SK-N-SH (cell line): ENCODE results near the gene ASB15. TPM values are rescaled to one million over a fixed set of nuclear protein-coding genes. Genes with fewer than 3 reads are reported as not detected.

Source experiments
- CTCF ChIA-PET: fragments of 300-600, 350-600 bp; formaldehyde crosslinking; extraction: SDS; loops from one replicate; lab custom pipeline; 2021; lab: Yijun Ruan, JAX
- POLR2A ChIA-PET: fragments of 350-600 bp; sonication (Branson Sonifier 250); formaldehyde crosslinking; extraction: SDS; loops from one replicate; lab custom pipeline; 2020; ENCODE audit warnings: antibody characterized with exemption, inconsistent platforms; lab: Yijun Ruan, JAX
- DNase-seq: peaks from one replicate; pipeline ENCODE4 v3.0.0; 2012
- H2AFZ ChIP-seq: fragments of 200-600 bp; sonication (generic); 2 replicates; pipeline ENCODE4 v1.8.1; 2016; ENCODE audit warnings: antibody characterized with exemption, mild to moderate bottlenecking, low read depth
- H3F3A ChIP-seq: fragments of 200-600 bp; sonication (generic); replicated peaks from 2 replicates; pipeline ENCODE3; 2016; ENCODE audit warnings: antibody characterized with exemption, mild to moderate bottlenecking; ENCODE audit not compliant: insufficient read depth
- H3K27ac ChIP-seq, 2 experiments: fragments of 200-500 bp in 1 of 2; fragments of 200-600 bp in 1 of 2; sonication (Bioruptor generic) in 1 of 2; sonication (generic), shearing (Covaris generic) in 1 of 2; 2 replicates each; pipeline versions ENCODE4 v1.5.1 to v1.6.1; 2014 to 2016; ENCODE audit warnings: low read depth in 2 of 2, inconsistent platforms in 1 of 2, low read length in 1 of 2, mild to moderate bottlenecking in 1 of 2, mixed read lengths in 1 of 2
- H3K27me3 ChIP-seq: fragments of 200-600 bp; sonication (generic), shearing (Covaris generic); 2 replicates; pipeline ENCODE4 v1.6.1; 2016; ENCODE audit warnings: mixed run types; ENCODE audit not compliant: insufficient read depth
- H3K36me3 ChIP-seq, 2 experiments: fragments of 200-500 bp in 1 of 2; fragments of 200-600 bp in 1 of 2; sonication (Bioruptor generic) in 1 of 2; sonication (generic) in 1 of 2; replicated peaks in 1 of 2; 2 replicates each; pipeline versions ENCODE3 to v1.5.1; 2014 to 2016; ENCODE audit warnings: low read length in 1 of 2, mild to moderate bottlenecking in 1 of 2; ENCODE audit not compliant: insufficient read depth in 2 of 2, control insufficient read depth in 1 of 2
- H3K4me1 ChIP-seq, 2 experiments: fragments of 200-500 bp in 1 of 2; fragments of 200-600 bp in 1 of 2; sonication (Bioruptor generic) in 1 of 2; sonication (generic), shearing (Covaris generic) in 1 of 2; 2 replicates each; pipeline versions ENCODE4 v1.5.1 to v1.6.1; 2014 to 2016; ENCODE audit warnings: low read depth in 1 of 2, low read length in 1 of 2, mixed run types in 1 of 2; ENCODE audit not compliant: insufficient read depth in 2 of 2, control insufficient read depth in 1 of 2
- H3K4me2 ChIP-seq: fragments of 200-600 bp; sonication (generic), shearing (Covaris generic); 2 replicates; pipeline ENCODE4 v1.6.1; 2017; ENCODE audit warnings: mixed run types
- H3K4me3 ChIP-seq, 2 experiments: fragments of 200-500 bp in 1 of 2; fragments of 200-600 bp in 1 of 2; sonication (Bioruptor generic) in 1 of 2; sonication (generic), shearing (Covaris generic) in 1 of 2; 2 replicates each; pipeline versions ENCODE4 v1.5.1 to v1.8.1; 2014 to 2016; ENCODE audit warnings: low read depth in 2 of 2, inconsistent platforms in 1 of 2, low read length in 1 of 2, mild to moderate bottlenecking in 1 of 2, mixed read lengths in 1 of 2, moderate library complexity in 1 of 2
- H3K79me2 ChIP-seq: fragments of 200-600 bp; sonication (generic); 2 replicates; pipeline ENCODE4 v1.8.1; 2017; ENCODE audit warnings: mild to moderate bottlenecking; ENCODE audit not compliant: insufficient read depth
- H3K9ac ChIP-seq: fragments of 200-600 bp; sonication (generic); 2 replicates; pipeline ENCODE4 v1.6.1; 2017; ENCODE audit warnings: mixed run types
- H3K9me2 ChIP-seq: fragments of 200-600 bp; sonication (generic); 2 replicates; pipeline ENCODE4 v1.6.1; 2017; ENCODE audit warnings: mixed run types
- H3K9me3 ChIP-seq: fragments of 200-600 bp; sonication (generic); 2 replicates; pipeline ENCODE4 v1.6.1; 2017; ENCODE audit warnings: mixed run types, mild to moderate bottlenecking, moderate library complexity
- H4K20me1 ChIP-seq: fragments of 200-600 bp; sonication (generic); 2 replicates; pipeline ENCODE4 v1.6.1; 2017; ENCODE audit warnings: mild to moderate bottlenecking, mixed run types; ENCODE audit not compliant: insufficient read depth
- CHD2 ChIP-seq: fragments of 150-350 bp; IDR thresholded peaks from 2 replicates; pipeline ENCODE4 v1.6.1; 2018; ENCODE audit warnings: low read length; ENCODE audit not compliant: partially characterized antibody
- ELF1 ChIP-seq: IDR thresholded peaks from 2 replicates; pipeline ENCODE4 v1.4.0; 2012
- FOSL2 ChIP-seq: IDR thresholded peaks from 2 replicates; pipeline ENCODE4 v1.4.0; 2012; ENCODE audit warnings: low read depth, mild to moderate bottlenecking, moderate library complexity, borderline replicate concordance
- FOXM1 ChIP-seq: IDR thresholded peaks from 2 replicates; pipeline ENCODE4 v1.4.0; 2012; ENCODE audit warnings: low read depth, mild to moderate bottlenecking
- IRF3 ChIP-seq: fragments of 150-350 bp; IDR thresholded peaks from 2 replicates; pipeline ENCODE4 v1.6.1; 2016; ENCODE audit warnings: mild to moderate bottlenecking, low read depth, low read length
- JUND ChIP-seq: IDR thresholded peaks from 2 replicates; pipeline ENCODE4 v1.4.0; 2012
- MAX ChIP-seq: IDR thresholded peaks from 2 replicates; pipeline ENCODE4 v1.4.0; 2012; ENCODE audit warnings: low read depth
- MEF2A ChIP-seq: IDR thresholded peaks from 2 replicates; pipeline ENCODE4 v1.4.0; 2012; ENCODE audit warnings: low read depth, borderline replicate concordance
- MXI1 ChIP-seq: IDR thresholded peaks from 2 replicates; pipeline ENCODE4 v1.6.1; 2012; ENCODE audit warnings: mild to moderate bottlenecking, low read depth, low read length, improper control_type of control experiment
- RAD21 ChIP-seq: IDR thresholded peaks from 2 replicates; pipeline ENCODE4 v1.6.1; 2012; ENCODE audit warnings: mild to moderate bottlenecking, low read length
- REST ChIP-seq: IDR thresholded peaks from 2 replicates; pipeline ENCODE4 v1.6.1; 2012; ENCODE audit warnings: mild to moderate bottlenecking, low read depth, low read length, moderate library complexity
- RXRA ChIP-seq: IDR thresholded peaks from 2 replicates; pipeline ENCODE4 v1.4.0; 2012; ENCODE audit warnings: low read depth, mild to moderate bottlenecking, borderline replicate concordance
- SIN3A ChIP-seq: IDR thresholded peaks from 2 replicates; pipeline ENCODE4 v1.6.1; 2012; ENCODE audit warnings: low read depth, mild to moderate bottlenecking, low read length, moderate library complexity, borderline replicate concordance
- SMC3 ChIP-seq: IDR thresholded peaks from 2 replicates; pipeline ENCODE4 v1.6.1; 2012; ENCODE audit warnings: low read depth, low read length, improper control_type of control experiment
- TAF1 ChIP-seq: IDR thresholded peaks from 2 replicates; pipeline ENCODE4 v1.6.1; 2012; ENCODE audit warnings: low read depth, mild to moderate bottlenecking, low read length, moderate library complexity, borderline replicate concordance
- TEAD4 ChIP-seq: IDR thresholded peaks from 2 replicates; pipeline ENCODE4 v1.4.0; 2012; ENCODE audit warnings: mild to moderate bottlenecking, borderline replicate concordance; ENCODE audit not compliant: insufficient read depth
- YY1 ChIP-seq: IDR thresholded peaks from 2 replicates; pipeline ENCODE4 v1.4.0; 2012; ENCODE audit warnings: low read depth, mild to moderate bottlenecking
- ZBTB33 ChIP-seq: IDR thresholded peaks from 2 replicates; pipeline ENCODE4 v1.4.0; 2012; ENCODE audit warnings: low read depth, borderline replicate concordance
- WGBS: methylation state at CpG from one replicate; pipeline ENCODE4 v1.1.6; 2017; ENCODE audit warnings: low lambda C conversion rate; 5-methylcytosine and 5-hydroxymethylcytosine counted together
- polyA plus RNA-seq, 3 experiments: library from polyadenylated mRNA; depleted of rRNA; stranded (reverse); fragments of >200 nt; gene quantifications; 2 replicates each; pipeline ENCODE4 v1.2.3, GENCODE V29; 2012

The ASB15 gene
- polyA plus RNA-seq, 1 of the 3 experiments (the other 2 are of a cell fraction), result not detected

GRCh38 chr7:123607423-123607975 is 5.9 kb downstream of the ASB15 start:
- no peak overlapping the region for H3K4me2 ChIP-seq
- DNase-seq, result no peak
- H3K9me2 ChIP-seq, result no peaks in the 10 kb centered on the region
- H3K79me2 ChIP-seq, result no peaks in the 10 kb centered on the region
- H4K20me1 ChIP-seq, result no peaks in the 10 kb centered on the region
- H2AFZ ChIP-seq, result no peak overlapping the region
- no peak overlapping the region for H3K4me3 ChIP-seq
- no peaks in the 10 kb centered on the region for H3F3A ChIP-seq
- TF ChIP-seq RAD21 (no peak), FOSL2 (no peak), IRF3 (no peak), MXI1 (no peak), TEAD4 (no peak), YY1 (no peak), MAX (no peak)
- CTCF ChIA-PET, result interaction anchor here (0.6 to 1.2 kb wide), 3 partner anchors 10 to 27 kb away, joined by 3 to 4 read pairs (median 3); no protein-coding TSS in a partner anchor
- POLR2A ChIA-PET, result no interaction called here
- H3K4me1 ChIP-seq, result no peaks in the 10 kb centered on the region
- no peak overlapping the region for H3K27ac ChIP-seq
- H3K36me3 ChIP-seq, result no peaks in the 10 kb centered on the region
- H3K9ac ChIP-seq, result no peak overlapping the region
- WGBS, result 60% methylated on average over 4 of the region's 4 CpGs
- H3K9me3 ChIP-seq, result no peaks in the 10 kb centered on the region
- no peaks in the 10 kb centered on the region for H3K27me3 ChIP-seq

GRCh38 chr7:123608991-123609882 is 7.6 kb downstream of the ASB15 start:
- Histone ChIP-seq H3K9me3 (no peaks in the 10 kb centered on the region), H3F3A (no peaks in the 10 kb centered on the region), H3K4me1 (no peaks in the 10 kb centered on the region), H3K9ac (no peak overlapping the region), H4K20me1 (no peaks in the 10 kb centered on the region), H3K36me3 (no peaks in the 10 kb centered on the region), H3K27ac (no peak overlapping the region), H3K79me2 (no peaks in the 10 kb centered on the region), H3K9me2 (no peaks in the 10 kb centered on the region), H3K4me3 (no peak overlapping the region), H3K4me2 (no peak overlapping the region), H2AFZ (no peak overlapping the region), H3K27me3 (no peaks in the 10 kb centered on the region)
- POLR2A ChIA-PET, result no interaction called here
- DNase-seq, result no peak
- CTCF ChIA-PET, result interaction anchor here (0.7 to 1.5 kb wide), 3 partner anchors 15 to 92 kb away, joined by 3 to 4 read pairs (median 3); no protein-coding TSS in a partner anchor
- 63% methylated on average over 5 of the region's 5 CpGs for WGBS
- no peak for TF ChIP-seq MXI1
- no peak for TF ChIP-seq MEF2A
- TF ChIP-seq SIN3A, result no peak
- TF ChIP-seq TAF1, result no peak
- TF ChIP-seq REST, result no peak
- no peak for TF ChIP-seq SMC3
- TF ChIP-seq ZBTB33, result no peak
- no peak for TF ChIP-seq RXRA
- TF ChIP-seq ELF1, result no peak
- TF ChIP-seq JUND, result no peak
- no peak for TF ChIP-seq RAD21
- TF ChIP-seq CHD2, result no peak
- TF ChIP-seq FOXM1, result no peak
